COLO668 (cell line): ENCODE results near the gene RBM25.
"Not testable (repeated sequence)": the region's sequence is repeated elsewhere in the genome, so short reads cannot be mapped to it uniquely, and the experiment has no call there.

Experiments used
- DNase-seq: peaks from one replicate; lab custom pipeline; 2025; ENCODE audit not compliant: unreplicated experiment; lab: John Stamatoyannopoulos, UW

Gene RBM25

GRCh38 chr14:73168274-73168673 is 109.9 kb downstream of the RBM25 start:
- DNase-seq: no peak

GRCh38 chr14:73168691-73169090 is 110.4 kb downstream of the RBM25 start:
- DNase-seq: no peak

GRCh38 chr14:73169855-73170254 is 111.5 kb downstream of the RBM25 start:
- not testable (repeated sequence) for DNase-seq

- DNase-seq: no peak
These were observed 112.4 kb downstream of the RBM25 start for GRCh38 chr14:73170686-73171085.

GRCh38 chr14:73172500-73172899 is 114.2 kb downstream of the RBM25 start:
- no peak for DNase-seq

DNA sequence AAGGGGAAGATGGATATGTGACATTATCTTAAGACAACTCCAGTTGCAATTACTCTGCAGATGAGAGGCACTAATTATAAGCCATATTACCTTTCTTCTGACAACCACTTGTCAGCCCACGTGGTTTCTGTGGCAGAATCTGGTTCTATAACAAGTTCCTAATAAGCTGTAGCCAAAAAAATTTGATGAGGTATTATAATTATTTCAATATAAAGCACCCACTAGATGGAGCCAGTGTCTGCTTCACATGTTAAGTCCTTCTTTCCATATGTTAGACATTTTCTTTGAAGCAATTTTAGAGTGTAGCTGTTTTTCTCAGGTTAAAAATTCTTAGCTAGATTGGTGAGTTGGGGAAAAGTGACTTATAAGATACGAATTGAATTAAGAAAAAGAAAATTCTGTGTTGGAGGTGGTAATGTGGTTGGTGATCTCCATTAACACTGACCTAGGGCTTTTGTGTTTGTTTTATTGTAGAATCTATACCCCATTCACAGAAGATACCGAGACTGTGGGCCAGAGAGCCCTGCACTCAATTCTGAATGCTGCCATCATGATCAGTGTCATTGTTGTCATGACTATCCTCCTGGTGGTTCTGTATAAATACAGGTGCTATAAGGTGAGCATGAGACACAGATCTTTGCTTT is 114.9 kb downstream of the RBM25 start:
- DNase-seq: peak; percentile 7
